Activated CD4-positive, alpha-beta T cell treated with anti-CD3 and anti-CD28 coated beads, Interleukin-2, amount 50 U/mL, for 48 hours (primary cell): ENCODE results near the gene FOXI1.

Source experiments
- DNase-seq, 2 experiments: peaks; one replicate each; pipeline ENCODE4 v3.0.0-alpha.2; 2020

Gene FOXI1

DNA sequence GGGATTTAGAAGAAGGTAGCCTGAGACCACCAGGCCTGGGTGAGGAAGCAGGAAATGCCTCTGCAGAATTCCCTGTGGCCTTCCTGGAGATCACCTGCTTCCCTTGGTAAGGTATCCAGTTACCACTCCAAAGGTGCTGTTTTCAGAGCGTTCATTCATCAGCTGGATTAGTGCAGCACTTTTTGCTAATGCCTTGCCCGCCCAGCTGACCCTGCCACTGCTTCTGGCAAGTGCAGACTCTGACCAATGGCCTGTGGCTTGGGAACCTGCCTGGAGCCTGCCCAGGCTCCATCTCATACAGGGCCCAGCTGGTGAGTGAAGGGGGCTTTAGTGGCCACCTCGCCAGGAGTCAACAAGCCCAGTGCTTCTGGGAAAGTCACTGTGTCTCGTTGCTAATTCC, 48.6 kb downstream of the FOXI1 start:
- DNase-seq: no peak

DNA sequence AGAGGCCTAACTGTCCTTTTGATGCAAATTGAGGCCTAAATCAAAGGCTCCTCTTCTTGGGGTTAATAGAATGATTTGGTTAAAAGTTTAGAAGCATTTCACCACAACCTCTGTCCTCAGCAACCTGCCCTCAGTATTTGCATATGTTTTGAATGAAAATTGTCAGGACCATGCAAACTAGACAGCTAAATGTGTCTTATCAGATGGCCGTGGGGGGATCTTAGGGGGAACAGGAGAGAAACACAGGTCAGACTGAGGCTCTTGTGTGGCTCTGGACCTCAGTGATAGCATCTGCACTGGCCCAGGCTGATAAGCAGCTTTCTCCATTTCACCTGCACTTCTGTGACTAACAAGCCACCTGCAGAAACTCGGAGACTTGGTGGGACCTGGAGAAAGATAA, 49.0 kb downstream of the FOXI1 start:
- no peak for DNase-seq

DNA sequence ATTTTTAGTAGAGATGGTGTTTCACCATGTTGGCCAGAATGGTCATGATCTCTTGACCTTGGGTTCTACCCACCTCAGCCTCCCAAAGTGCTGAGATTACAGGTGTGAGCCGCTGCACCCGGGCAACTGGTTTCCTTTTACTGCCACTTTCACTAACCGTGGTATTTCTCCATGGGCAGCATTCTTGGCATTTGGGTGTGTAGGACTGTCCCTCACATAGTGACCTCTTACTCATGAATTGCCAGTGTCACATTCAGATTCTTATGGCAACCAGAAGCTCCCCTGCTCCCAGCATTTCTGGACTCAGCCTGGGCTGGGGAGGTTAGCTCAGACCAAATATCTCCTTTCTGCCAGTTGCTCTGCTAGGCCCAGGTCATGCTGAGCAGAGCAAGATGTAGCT, 50.1 kb downstream of the FOXI1 start:
- no peak for DNase-seq

- DNase-seq: no peak
Observed at GRCh38 chr5:170159101-170159698, 53.5 kb downstream of the FOXI1 start.
